Pons (tissue), 1 donor: ENCODE results near the gene OTOGL.

ENCODE experiments used
- DNase-seq: peaks from one replicate; pipeline ENCODE4 v3.0.0-alpha.2; 2016; ENCODE audit warnings: low spot score

The OTOGL gene

DNA sequence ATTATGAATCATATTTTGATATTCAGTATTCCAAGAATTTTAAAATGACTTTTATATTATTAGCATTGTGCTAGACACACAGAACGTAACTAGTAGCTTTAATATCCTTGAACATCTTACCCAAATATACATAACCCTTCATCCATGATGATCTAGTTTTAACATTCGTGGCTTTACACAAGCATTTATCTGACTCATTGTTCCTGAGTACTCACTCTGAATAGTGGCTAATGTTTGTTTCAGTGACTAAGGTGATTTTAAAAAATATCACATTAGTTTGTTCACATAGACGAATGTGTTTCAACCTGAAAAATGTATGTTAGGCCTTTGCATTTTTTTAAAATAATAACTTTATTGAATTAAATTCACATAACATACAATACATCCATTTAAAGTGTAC, 264.7 kb downstream of the OTOGL start:
- no peak for DNase-seq

DNA sequence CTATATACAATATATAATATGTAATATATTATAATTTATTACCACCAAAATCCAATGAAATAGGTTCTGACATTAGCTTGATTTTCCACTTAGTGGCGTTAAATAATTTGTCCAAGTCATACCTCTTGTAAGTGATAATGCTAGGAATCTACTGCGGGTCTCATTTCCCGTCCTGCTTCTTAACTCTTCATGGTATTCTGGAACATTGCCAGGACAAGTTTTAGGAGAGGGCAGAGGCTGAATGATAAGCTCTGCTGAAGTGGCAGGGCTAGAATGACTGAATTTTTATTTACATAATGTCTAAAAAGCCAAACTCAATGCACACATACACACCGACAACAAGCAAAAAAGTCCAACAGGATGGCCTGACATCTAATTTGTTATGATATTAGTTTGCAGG, 274.3 kb downstream of the OTOGL start:
- no peak for DNase-seq

GRCh38 chr12:80374615-80375014, 275.3 kb downstream of the OTOGL start:
- no peak for DNase-seq

- DNase-seq = no peak
These were observed 277.9 kb downstream of the OTOGL start for GRCh38 chr12:80377140-80377794.

DNA sequence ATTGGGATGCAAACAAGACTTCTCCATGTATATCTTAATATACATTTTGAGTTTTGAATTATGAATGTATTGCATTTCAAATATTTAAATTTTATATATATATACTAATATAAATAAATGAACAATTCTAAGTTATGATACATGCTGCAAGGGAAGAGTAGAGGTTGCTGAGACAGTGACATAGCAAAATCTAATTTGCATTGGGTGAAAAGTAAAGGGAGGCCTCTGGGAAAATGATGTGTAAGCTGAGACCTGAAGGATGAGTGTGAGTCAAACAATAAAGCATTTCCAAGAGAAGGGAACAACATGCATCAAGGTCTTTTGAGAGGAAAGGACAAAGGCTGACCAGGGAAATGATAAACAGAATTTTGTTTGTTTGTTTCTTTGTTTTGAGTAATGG, 281.8 kb downstream of the OTOGL start:
- DNase-seq = no peak

DNA sequence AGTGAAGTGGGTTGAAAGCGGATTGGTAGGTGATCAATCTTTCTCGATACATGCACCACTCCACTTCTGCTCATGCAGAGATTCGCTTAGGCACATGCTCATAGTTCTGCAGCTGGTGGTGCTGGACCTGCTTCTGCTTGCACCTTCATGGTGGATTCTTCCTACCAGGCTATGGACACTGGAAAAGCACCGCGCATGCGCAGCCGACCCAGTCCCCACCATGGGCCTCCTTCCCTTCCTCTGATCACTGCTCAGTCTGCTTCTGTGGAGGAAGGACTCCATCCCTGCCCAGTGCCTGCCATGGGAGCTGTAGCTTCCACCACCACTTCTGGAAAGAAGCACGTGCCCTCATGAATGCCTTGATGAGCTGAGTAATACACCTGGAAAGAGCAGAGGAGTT, 282.9 kb downstream of the OTOGL start:
- no peak for DNase-seq

DNA sequence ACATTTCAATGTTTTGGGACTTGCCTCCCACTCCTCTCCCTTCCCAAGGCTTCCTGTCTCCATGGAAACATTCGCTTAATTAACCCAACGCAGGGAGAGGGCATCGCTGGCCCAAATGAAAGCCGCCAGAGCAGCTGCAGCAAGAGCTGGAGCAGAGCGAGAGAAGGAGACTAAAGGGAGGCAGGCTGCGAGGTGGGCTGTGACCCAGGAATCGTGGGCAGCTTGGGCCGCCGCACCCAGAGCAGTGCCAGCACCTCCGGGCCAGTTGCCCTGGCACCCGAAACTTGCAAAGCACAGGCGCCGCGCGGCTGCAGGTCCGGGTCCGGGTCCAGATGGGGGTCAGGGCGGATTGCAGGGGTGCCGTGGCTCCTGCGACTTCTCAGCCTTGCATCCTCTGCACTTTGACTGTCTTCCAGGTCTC, 301.2 kb downstream of the OTOGL start:
- no peak for DNase-seq

DNA sequence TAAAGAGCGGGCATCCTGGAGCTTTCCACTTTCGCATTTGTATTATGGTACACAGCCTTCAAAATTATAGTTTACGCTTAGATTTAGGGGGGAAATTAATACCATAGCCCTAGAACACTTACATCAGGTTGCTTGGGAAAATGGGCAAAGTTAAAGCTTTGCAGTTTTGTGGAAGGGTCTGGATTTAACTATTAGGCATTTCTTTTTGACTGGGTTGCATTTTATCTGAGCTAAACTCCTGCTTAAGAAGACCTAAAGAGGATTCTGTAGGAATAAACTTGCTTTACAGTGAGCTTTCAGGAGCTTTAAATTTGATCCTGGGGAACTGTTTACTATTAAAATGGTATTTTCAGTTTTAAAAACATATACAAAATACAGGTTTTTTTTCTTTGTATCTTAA, 301.9 kb downstream of the OTOGL start:
- no peak for DNase-seq

- DNase-seq = no peak
These were observed 305.3 kb downstream of the OTOGL start for GRCh38 chr12:80404629-80405028.

- no peak for DNase-seq
These were observed 306.9 kb downstream of the OTOGL start for GRCh38 chr12:80406253-80406652.

GRCh38 chr12:80411787-80412186, 312.4 kb downstream of the OTOGL start:
- DNase-seq = no peak

DNA sequence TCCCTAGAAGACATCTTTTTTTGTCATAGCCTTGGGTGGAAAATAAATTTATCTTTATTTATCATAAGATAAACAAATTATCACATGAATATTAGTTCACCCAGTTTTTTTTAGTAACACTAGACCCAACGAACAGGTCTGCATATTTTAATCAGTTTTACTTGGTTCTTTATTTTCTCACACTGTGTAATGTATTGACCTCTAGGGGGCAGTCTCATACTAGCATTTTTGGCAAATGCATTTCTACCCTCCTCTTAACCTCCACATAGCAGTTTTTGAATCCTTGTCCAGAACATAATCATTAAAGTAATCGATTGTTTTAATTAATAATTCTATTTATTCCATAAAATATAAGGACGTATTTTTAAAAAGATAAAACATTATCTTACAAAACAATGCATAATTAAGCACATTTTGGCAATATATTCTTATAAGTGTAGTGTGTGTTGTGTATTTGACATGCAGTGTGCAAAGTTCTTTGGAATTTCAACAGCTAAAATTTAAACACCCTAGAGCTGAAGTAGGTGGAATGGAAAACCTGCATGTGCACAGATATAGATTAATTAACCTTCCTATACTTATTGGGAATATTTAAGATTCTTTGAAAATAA, 313.1 kb downstream of the OTOGL start:
- DNase-seq = peak; percentile 70

DNA sequence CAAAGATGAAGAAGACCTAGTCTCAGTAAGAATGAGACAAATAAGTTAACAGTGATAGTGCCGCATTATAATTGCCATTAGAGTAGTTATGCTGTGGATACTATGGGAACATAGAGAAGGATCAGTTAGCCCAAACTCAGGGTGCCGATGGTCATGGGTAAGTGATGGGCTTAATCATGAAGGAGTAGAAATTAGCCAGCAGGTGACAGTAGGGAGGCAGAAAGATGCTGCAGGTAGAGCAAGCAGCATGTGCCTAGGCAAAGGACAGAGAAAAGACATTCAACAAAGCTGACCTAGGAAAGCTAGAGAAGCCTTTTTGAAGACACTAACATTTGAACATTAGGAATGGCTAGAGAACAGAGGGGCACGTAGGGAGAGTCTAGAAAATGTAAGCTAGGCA, 314.1 kb downstream of the OTOGL start:
- DNase-seq = no peak

DNA sequence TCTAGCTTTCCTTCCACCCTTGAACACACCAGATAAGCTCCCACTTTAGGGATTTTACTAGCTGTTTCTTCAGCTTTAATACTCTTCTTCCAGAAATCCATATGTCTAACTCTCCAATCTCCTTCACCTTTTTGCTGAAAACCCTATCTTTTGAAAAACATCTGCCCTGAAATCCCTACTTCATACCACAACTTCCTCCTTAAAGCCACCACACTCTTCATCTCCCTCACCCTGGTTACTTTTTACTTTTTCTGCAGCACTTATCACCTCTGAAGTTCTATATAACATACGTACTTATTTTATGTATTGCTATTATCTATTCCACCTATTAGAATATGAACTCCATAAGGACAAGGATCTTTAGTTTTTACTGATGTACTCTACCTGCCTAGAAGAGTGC, 316.1 kb downstream of the OTOGL start:
- no peak for DNase-seq

GRCh38 chr12:80419644-80420043, 320.3 kb downstream of the OTOGL start:
- DNase-seq = no peak

DNA sequence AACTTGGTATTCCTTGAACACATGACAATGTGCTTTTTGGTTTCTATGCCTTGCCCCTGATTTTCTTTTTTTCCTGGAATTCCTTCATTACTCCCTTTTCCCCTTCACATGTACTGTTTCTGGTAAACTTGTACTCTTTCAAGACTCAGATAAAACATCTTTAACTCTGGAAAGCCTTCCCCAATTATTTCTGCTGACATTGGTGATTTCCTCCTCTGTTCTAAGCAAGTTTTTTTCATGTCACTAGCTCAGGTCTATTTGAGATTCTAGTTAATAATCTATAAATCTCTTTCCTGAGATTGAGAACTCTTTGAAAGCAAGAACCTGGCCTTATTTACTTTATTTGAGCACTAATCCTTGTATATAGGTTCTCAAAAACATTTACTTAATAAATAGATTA, 320.7 kb downstream of the OTOGL start:
- DNase-seq = no peak

GRCh38 chr12:80422550-80422949, 323.2 kb downstream of the OTOGL start:
- DNase-seq = no peak
